Upper lobe of left lung (tissue), 6 donors: ENCODE results near the gene CRELD2. TPM values are rescaled to one million over a fixed set of nuclear protein-coding genes. Genes with fewer than 3 reads are reported as not detected.

ENCODE experiments used
- ATAC-seq, 2 donors: fragments of 200-7000 bp; cut with Tn5 transposase; one replicate each; pipeline ENCODE4 v1.9.1; 2022; ENCODE audit warnings: mild to moderate bottlenecking in 2 of 2, moderate library complexity in 2 of 2; ENCODE audit not compliant: low FRiP score in 2 of 2
- DNase-seq, 2 donors: peaks; one replicate each; pipeline ENCODE4 v3.0.0-alpha.2; 2019 to 2020
- H3K27ac ChIP-seq, 4 donors: fragments of 200-600 bp; sonication (generic); one replicate each; pipeline ENCODE4 v1.5.1; 2016 to 2019
- H3K27me3 ChIP-seq, 4 donors: fragments of 200-600 bp; sonication (generic); one replicate each; pipeline ENCODE4 v1.5.1; 2017 to 2019
- H3K36me3 ChIP-seq, 4 donors: fragments of 200-600 bp; sonication (generic); one replicate each; pipeline ENCODE4 v1.5.1; 2016 to 2019
- H3K4me1 ChIP-seq, 4 donors: fragments of 200-600 bp; sonication (generic); one replicate each; pipeline ENCODE4 v1.5.1; 2018 to 2019
- H3K4me3 ChIP-seq, 4 donors: fragments of 200-600 bp; sonication (generic); one replicate each; pipeline ENCODE4 v1.5.1; 2017 to 2019; ENCODE audit warnings: mild to moderate bottlenecking in 2 of 4, moderate library complexity in 1 of 4
- H3K9me3 ChIP-seq, 4 donors: fragments of 200-600 bp; sonication (generic); one replicate each; pipeline ENCODE4 v1.5.1; 2018 to 2019
- CTCF ChIP-seq, 6 experiments: fragments of 450-650 bp in 4 of 6; fragments of 200-600 bp in 2 of 6; sonication (generic) in 2 of 6; IDR thresholded peaks; one replicate each; pipeline ENCODE4 v1.5.1; 2016 to 2019; ENCODE audit warnings: antibody characterized with exemption in 6 of 6
- EP300 ChIP-seq, 4 donors: sonication (generic); formaldehyde crosslinking; IDR thresholded peaks; one replicate each; pipeline ENCODE4 v1.5.1; 2017; ENCODE audit warnings: antibody characterized with exemption in 4 of 4, control low read depth in 2 of 4
- POLR2A ChIP-seq, 4 donors: fragments of 450-650 bp; IDR thresholded peaks; one replicate each; pipeline ENCODE4 v1.5.1; 2016 to 2017; ENCODE audit warnings: antibody characterized with exemption in 4 of 4, mild to moderate bottlenecking in 2 of 4
- POLR2AphosphoS5 ChIP-seq, 2 donors: sonication (generic); formaldehyde crosslinking; IDR thresholded peaks; one replicate each; pipeline ENCODE4 v1.5.1; 2017; ENCODE audit warnings: antibody characterized with exemption in 2 of 2
- WGBS, 2 donors: methylation state at CpG; one replicate each; pipeline ENCODE4 v1.1.5; 2017 to 2018; 5-methylcytosine and 5-hydroxymethylcytosine counted together
- total RNA-seq, 6 donors: library from RNA; depleted of rRNA in 4 of 6; stranded (reverse); fragments of >200 nt in 4 of 6; gene quantifications; one replicate each; pipeline versions ENCODE4 v1.1.0 to v1.2.1, GENCODE V29; 2016 to 2021
- donor health status: DM: no; HTN: no; CAD: no; lungs with moderate emphysema.
- donor health status: DM: no; HTN: yes; CAD: no; lungs with severe emphysema.

CRELD2 gene
- total RNA-seq, 6 donors from 2014 or later, result 31.2 to 72.6 (median 46.9) TPM

GRCh38 chr22:49927483-49928184, 9.2 kb downstream of the CRELD2 start:
- H3K9me3 ChIP-seq, result no peaks in the 10 kb centered on the region
- WGBS, 2 donors, result 94 to 95% methylated on average over 23 to 26 of the region's 26 CpGs
- no peak for TF ChIP-seq CTCF (IDR thresholded peaks at IDR 0.05)
- no peak for TF ChIP-seq POLR2AphosphoS5 (IDR thresholded peaks at IDR 0.05)
- TF ChIP-seq EP300 (IDR thresholded peaks at IDR 0.05), result no peak
- TF ChIP-seq POLR2A (IDR thresholded peaks at IDR 0.05), result no peak
- peaks cover 0 to 6% (median 0%) of the 10 kb centered on the region in 4 donors for H3K27me3 ChIP-seq
- DNase-seq (peak in 1 of 2 donors; percentile 82), ATAC-seq (no peak)
- H3K36me3 ChIP-seq, result peaks cover 0 to 26% (median 14%) of the 10 kb centered on the region in 4 donors
- H3K4me1 ChIP-seq, result peaks cover 28 to 38% (median 34%) of the 10 kb centered on the region in 4 donors
- no peak overlapping the region for H3K27ac ChIP-seq
- H3K4me3 ChIP-seq, result no peak overlapping the region

GRCh38 chr22:49928185-49928495, 9.7 kb downstream of the CRELD2 start:
- Histone ChIP-seq H3K4me3 (no peak overlapping the region), H3K4me1 (peaks cover 33 to 43% (median 39%) of the 10 kb centered on the region in 4 donors), H3K9me3 (no peaks in the 10 kb centered on the region), H3K27ac (no peak overlapping the region), H3K36me3 (peaks cover 0 to 25% (median 14%) of the 10 kb centered on the region in 4 donors), H3K27me3 (peaks cover 0 to 6% (median 0%) of the 10 kb centered on the region in 4 donors)
- ATAC-seq, result no peak
- DNase-seq, result no peak
- TF ChIP-seq POLR2AphosphoS5 (IDR thresholded peaks at IDR 0.05), result no peak
- TF ChIP-seq POLR2A (IDR thresholded peaks at IDR 0.05), result no peak
- no peak for TF ChIP-seq EP300 (IDR thresholded peaks at IDR 0.05)
- TF ChIP-seq CTCF (IDR thresholded peaks at IDR 0.05), result no peak
- WGBS, 2 donors, result 91 to 96% methylated on average over 5 to 8 of the region's 8 CpGs

GRCh38 chr22:49928555-49929210, 10.2 kb downstream of the CRELD2 start:
- TF ChIP-seq POLR2AphosphoS5 (IDR thresholded peaks at IDR 0.05) (no peak), EP300 (IDR thresholded peaks at IDR 0.05) (no peak)
- WGBS, 2 donors, result 58 to 70% methylated on average over 13 to 25 of the region's 38 CpGs
- no peak overlapping the region for H3K27ac ChIP-seq
- peaks cover 0 to 21% (median 12%) of the 10 kb centered on the region in 4 donors for H3K36me3 ChIP-seq
- no peaks in the 10 kb centered on the region for H3K9me3 ChIP-seq
- H3K4me1 ChIP-seq, result peaks cover 38 to 48% (median 45%) of the 10 kb centered on the region in 4 donors
- H3K27me3 ChIP-seq, result peaks cover 0 to 6% (median 0%) of the 10 kb centered on the region in 4 donors
- DNase-seq (peak in 1 of 2 donors; percentile 83), ATAC-seq (no peak)
- H3K4me3 ChIP-seq, result peak overlapping the region in 1 of 4 donors; percentile 14

GRCh38 chr22:49929211-49929979, 11.0 kb downstream of the CRELD2 start:
- TF ChIP-seq CTCF (IDR thresholded peaks at IDR 0.05) (peak; percentile 97 to 99 (median 99)), POLR2AphosphoS5 (IDR thresholded peaks at IDR 0.05) (no peak), POLR2A (IDR thresholded peaks at IDR 0.05) (peak in 1 of 4 donors; percentile 22)
- Histone ChIP-seq H3K4me1 (peaks cover 45 to 55% (median 52%) of the 10 kb centered on the region in 4 donors), H3K27me3 (peaks cover 0 to 6% (median 0%) of the 10 kb centered on the region in 4 donors), H3K36me3 (peaks cover 0 to 16% (median 8%) of the 10 kb centered on the region in 4 donors), H3K27ac (no peak overlapping the region), H3K4me3 (peak overlapping the region in 2 of 4 donors; percentile 6 to 14), H3K9me3 (no peaks in the 10 kb centered on the region)
- DNase-seq (peak; percentile 76 to 96), ATAC-seq (peak; percentile 71 to 81)
- WGBS, 2 donors, result 0 to 21% methylated on average over 1 to 3 of the region's 75 CpGs
